GM19463 (cell line): ENCODE data around the gene STAB1.

Experiments
- ATAC-seq: cut with Tn5 transposase; IDR thresholded peaks from one replicate; pipeline ENCODE4 v1.9.1; 2021; ENCODE audit warnings: mild to moderate bottlenecking, moderate library complexity; ENCODE audit not compliant: unreplicated experiment

The STAB1 gene

DNA sequence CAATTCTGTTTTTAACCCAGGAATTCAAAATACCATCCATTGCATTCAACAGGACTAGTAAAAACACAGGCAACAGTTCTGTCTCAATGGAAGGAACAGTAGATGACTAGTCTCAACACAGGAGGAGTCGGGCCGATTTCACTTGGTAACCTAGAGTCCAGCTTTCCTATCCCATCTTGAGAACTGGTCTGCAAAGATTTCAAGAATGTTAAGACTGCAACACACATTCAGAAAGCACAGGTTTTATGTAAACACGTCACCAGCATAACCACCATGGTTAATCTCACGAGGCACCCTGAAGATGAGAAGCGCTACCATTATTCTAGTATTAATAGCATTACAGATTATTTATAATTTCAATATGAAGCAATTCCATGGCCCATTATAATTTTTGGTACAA lies 63.3 kb downstream of the STAB1 start:
- ATAC-seq, result no peak

DNA sequence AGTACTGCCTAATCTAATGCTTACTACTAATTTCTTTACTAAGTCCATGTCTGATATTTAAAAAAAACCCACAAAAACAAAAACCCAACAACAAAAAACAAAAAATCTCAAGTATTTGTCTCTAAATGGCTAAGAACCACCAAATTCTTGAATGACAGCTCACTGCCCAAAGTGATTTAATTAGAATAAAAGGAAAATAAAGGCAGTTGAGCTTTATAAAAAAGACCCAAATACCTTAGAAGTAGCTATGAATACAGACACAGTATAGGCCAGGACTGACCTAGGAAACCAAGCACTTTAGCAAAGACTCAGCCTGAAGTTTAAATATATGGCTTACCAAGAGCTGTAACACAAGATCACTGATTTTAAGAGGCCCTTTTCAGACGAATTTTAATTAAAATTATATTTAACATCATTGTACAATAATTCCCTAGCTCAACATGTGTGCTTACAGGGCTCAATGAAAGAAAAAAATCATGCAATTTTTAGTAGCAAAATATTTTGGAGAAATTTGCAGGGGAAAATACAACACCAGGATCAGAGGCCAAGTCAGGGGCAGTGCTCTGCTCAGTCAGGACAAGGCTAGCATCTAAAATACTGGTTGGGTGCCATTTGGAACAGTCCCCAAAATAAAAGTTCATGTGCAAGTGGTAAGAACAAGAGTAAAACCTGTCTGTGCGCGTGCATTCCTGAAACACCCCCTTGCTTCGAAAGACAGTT lies 66.0 kb downstream of the STAB1 start:
- ATAC-seq, result no peak

DNA sequence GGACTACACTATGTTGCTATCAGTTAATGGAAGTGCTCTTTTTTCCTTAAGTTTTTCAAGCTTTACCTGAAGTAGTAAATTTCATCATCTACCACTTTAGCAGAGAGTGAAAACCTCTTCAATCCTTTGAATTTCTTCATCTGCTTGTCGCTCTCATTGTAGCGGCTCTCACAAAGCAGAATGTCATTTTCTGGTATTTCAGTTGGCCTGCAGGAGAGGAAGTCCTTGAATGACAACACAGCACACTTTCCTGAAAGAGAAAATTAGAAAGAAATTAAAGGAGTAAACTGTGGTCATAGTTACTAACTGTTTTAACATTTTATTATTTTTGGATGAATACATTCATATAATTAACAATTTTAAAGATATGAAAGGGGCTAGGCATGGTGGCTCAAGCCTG lies 68.8 kb downstream of the STAB1 start:
- ATAC-seq, result no peak

DNA sequence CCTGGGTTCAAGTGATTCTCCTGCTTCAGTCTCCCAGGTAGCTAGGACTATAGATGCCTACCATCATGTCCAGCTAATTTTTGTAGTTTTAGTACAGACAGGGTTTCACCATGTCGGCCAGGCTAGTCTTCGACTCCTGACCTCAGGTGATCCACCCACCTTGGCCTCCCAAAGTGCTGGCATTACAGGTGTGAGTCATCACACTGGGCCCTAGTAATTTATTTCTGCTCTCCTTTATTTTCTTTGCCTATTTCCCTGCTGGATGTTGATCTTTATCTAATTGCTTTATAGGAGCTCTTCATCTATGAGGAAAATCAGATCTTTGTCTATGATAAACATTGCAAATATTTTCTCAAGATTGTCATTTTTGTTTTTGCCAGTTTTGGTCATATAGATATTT lies 72.9 kb downstream of the STAB1 start:
- no peak for ATAC-seq

DNA sequence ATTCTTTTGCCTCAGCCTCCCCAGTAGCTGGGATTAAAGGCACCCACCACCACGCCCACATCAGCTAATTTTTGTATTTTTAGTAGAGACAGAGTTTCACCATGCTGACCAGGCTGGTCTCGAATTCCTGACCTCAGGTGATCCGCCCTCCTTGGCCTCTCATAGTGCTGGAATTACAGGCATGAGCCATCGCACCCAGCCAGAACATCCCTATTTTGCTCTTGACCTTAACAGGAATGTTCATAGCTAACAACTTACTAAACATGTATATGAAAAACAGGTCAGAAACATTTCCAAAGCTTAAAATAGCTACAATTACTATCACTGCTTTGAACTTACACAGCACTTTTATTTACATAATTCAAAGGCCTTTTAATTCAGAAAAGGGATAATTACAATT lies 74.9 kb downstream of the STAB1 start:
- ATAC-seq, result no peak

DNA sequence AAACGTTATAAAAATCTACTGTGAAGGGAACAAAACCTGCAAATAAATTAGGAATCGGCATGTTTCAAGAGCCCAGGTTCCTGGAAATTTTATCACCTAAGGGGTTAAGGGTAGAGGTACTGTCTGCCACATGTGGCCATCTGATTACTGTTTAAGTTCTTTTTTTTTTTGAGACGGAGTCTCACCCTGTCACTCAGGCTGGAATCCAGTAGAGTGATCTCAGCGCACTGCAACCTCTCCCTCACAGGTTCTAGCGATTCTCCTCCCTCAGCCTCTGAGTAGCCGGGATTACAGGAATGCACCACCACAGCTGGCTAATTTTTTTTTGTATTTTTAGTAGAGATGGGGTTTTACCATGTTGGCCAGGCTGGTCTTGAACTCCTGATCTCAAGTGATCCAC lies 77.1 kb downstream of the STAB1 start:
- ATAC-seq, result no peak
